Measurements from ENCODE around the gene TXLNA. TPM values are rescaled to one million over a fixed set of nuclear protein-coding genes. Genes with fewer than 3 reads are reported as not detected.

The TXLNA gene
- total RNA-seq, 2 donors from 2014 or later, result 71.9 to 81.7 TPM

GRCh38 chr1:32221980-32222755, 42.7 kb downstream of the TXLNA start, which contains the start of the genes EIF3I and TMEM234:
TSS of gene EIF3I (plus strand) at chr1:32222407. CDS start at chr1:32222442, 35 bp downstream.
TSS of gene TMEM234 (minus strand) at chr1:32222353. CDS start at chr1:32222322, 31 bp downstream.
- ATAC-seq (peak; percentile 98), DNase-seq (ENCODE audit: low spot score in 2 of 2) (peak; percentile 84 to 90)
- H3K9me3 Mint-ChIP-seq, result no peaks in the 10 kb centered on the region
- H3K27ac Mint-ChIP-seq, result peak within 1 kb of the TSS; percentile 98
- H3K36me3 Mint-ChIP-seq, result peaks cover 7 to 21% of the 10 kb centered on the region in 2 donors

- peak overlapping the region; percentile 98 for H3K27ac Mint-ChIP-seq
- DNase-seq (ENCODE audit: low spot score in 2 of 2) (no peak), ATAC-seq (no peak)
- H3K9me3 Mint-ChIP-seq, result no peaks in the 10 kb centered on the region
- peaks cover 11 to 21% of the 10 kb centered on the region in 2 donors for H3K36me3 Mint-ChIP-seq
Observed at GRCh38 chr1:32223683-32224082, 44.2 kb downstream of the TXLNA start.

DNA sequence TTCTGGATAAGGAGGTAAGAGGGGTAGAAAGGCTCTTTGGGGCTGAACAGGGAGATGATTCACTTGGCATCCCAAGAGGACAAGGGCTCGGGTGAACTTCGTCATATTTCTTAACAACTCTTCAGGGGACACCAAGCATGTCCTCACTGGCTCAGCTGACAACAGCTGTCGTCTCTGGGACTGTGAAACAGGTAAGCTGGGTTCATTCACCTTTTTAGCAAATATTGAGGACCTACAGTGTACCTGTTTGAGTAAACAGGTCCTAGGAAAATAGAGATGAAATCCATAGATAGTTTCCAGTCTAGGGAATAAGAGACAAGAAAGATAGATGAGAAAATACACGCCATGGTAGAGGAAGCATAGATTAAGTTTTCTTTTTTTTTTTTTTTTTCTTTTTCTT, 44.8 kb downstream of the TXLNA start:
- Mint-ChIP-seq H3K36me3 (peaks cover 14 to 21% of the 10 kb centered on the region in 2 donors), H3K9me3 (no peaks in the 10 kb centered on the region), H3K27ac (peak overlapping the region; percentile 98)
- DNase-seq (ENCODE audit: low spot score in 2 of 2) (no peak), ATAC-seq (no peak)

DNA sequence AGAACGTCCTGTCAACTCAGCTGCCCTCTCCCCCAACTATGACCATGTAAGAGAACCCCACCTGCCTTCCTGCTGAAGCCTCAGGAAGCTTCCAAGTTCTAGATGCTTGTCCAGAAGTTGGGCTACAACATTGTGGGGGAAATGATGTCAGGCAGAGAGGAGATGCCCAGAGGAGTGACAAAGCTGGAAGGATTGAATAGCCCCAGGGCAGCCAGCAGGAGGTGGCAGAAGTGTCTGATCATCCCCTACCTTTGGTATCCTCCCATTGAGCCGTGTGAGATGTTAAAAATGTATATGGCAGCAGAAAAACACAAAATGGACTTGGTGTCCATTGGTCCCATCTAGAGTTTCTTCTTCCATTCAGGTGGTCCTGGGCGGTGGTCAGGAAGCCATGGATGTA, 49.3 kb downstream of the TXLNA start:
- Mint-ChIP-seq H3K9me3 (no peaks in the 10 kb centered on the region), H3K27ac (peak overlapping the region; percentile 13 to 46), H3K36me3 (peaks cover 7 to 13% of the 10 kb centered on the region in 2 donors)
- no peak for DNase-seq (ENCODE audit: low spot score in 2 of 2)
- ATAC-seq, result no peak

DNA sequence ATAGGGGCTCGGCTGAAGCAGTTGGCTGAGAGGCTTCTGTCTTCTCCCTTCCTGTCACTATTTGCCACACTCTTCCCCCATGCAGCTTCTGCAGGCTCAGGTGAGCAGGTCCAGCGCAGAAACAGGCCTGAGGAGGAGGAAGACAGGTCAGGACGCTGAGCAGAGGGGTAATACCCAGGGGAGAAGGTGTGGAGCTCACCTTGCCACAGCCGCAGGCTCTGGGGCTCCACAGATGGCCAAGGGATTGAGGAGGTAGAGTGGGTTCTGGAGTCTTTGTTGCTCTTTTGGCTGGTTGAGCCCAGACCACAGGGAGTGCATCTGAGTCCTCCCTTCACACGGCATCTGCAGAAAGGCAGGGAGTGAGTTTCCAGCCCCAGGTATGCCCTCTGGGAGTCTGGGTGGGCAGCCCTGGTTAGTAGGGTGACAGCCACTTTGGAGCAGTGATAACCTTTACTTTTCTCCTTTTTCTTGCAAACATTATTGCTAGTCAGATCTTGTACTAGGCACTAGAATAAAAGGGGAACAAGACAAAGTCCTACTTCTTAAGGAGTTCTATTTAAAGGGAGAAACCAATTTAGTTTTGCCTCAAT, 52.5 kb downstream of the TXLNA start:
- Mint-ChIP-seq H3K27ac (peak overlapping the region; percentile 1 to 78), H3K36me3 (peaks cover 0 to 7% of the 10 kb centered on the region in 2 donors), H3K9me3 (no peaks in the 10 kb centered on the region)
- ATAC-seq (no peak), DNase-seq (ENCODE audit: low spot score in 2 of 2) (no peak)

DNA sequence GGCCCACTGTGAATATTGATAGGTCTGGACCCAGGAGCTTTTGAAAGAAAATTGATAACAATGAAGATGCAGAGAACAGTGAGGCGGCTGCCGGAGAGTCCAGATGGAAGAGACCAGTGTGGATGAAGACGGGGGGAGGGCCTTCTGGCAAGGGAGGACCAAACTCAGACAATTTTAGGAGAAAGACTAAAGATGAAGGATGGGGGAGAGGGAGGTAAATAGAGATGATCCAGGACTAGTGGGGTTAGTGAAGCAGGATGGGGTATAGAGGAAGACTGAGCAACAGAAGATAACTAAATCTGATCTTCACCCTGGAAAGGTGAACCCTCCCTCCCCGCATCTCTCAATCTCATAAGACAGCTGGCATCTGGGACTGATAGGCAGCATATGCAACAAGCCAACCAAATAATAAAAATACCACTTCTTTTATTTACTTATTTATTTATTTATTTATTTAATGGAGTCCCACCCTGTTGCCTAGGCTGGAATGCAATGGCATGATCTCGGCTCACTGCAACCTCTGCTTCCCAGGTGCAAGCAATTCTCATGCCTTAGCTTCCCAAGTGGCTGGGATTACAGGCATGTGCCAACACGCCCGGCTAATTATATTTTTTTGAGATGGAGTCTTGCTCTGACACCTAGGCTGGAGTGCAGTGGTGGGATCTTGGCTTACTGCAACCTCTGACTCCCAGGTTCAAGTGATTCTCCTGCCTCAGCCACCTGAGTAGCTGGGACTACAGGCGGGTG, 53.3 kb downstream of the TXLNA start:
- peak overlapping the region in 1 of 2 donors; percentile 1 for H3K27ac Mint-ChIP-seq
- ATAC-seq (no peak), DNase-seq (ENCODE audit: low spot score in 2 of 2) (no peak)
- peaks cover 0 to 7% of the 10 kb centered on the region in 2 donors for H3K36me3 Mint-ChIP-seq
- H3K9me3 Mint-ChIP-seq, result no peaks in the 10 kb centered on the region

GRCh38 chr1:32234792-32235191, 55.3 kb downstream of the TXLNA start:
- ATAC-seq, result peak in 1 of 2 donors; percentile 12
- Mint-ChIP-seq H3K27ac (no peak overlapping the region), H3K36me3 (no peaks in the 10 kb centered on the region), H3K9me3 (no peaks in the 10 kb centered on the region)
- no peak for DNase-seq (ENCODE audit: low spot score in 2 of 2)

GRCh38 chr1:32239337-32239736, 59.9 kb downstream of the TXLNA start:
- no peak overlapping the region for H3K27ac Mint-ChIP-seq
- DNase-seq (ENCODE audit: low spot score in 2 of 2) (no peak), ATAC-seq (no peak)
- no peaks in the 10 kb centered on the region for H3K9me3 Mint-ChIP-seq
- no peaks in the 10 kb centered on the region for H3K36me3 Mint-ChIP-seq

- no peak for DNase-seq (ENCODE audit: low spot score in 2 of 2)
- ATAC-seq, result no peak
- H3K27ac Mint-ChIP-seq, result peak overlapping the region; percentile 77 to 93
- H3K9me3 Mint-ChIP-seq, result no peaks in the 10 kb centered on the region
- no peaks in the 10 kb centered on the region for H3K36me3 Mint-ChIP-seq
Observed at GRCh38 chr1:32239790-32240139, 60.3 kb downstream of the TXLNA start.

- Mint-ChIP-seq H3K36me3 (no peaks in the 10 kb centered on the region), H3K27ac (peak overlapping the region; percentile 77 to 93), H3K9me3 (no peaks in the 10 kb centered on the region)
- ATAC-seq, result peak; percentile 61 to 72
- DNase-seq (ENCODE audit: low spot score in 2 of 2), result peak; percentile 49 to 63
Observed at GRCh38 chr1:32240140-32240951, 60.9 kb downstream of the TXLNA start.

DNA sequence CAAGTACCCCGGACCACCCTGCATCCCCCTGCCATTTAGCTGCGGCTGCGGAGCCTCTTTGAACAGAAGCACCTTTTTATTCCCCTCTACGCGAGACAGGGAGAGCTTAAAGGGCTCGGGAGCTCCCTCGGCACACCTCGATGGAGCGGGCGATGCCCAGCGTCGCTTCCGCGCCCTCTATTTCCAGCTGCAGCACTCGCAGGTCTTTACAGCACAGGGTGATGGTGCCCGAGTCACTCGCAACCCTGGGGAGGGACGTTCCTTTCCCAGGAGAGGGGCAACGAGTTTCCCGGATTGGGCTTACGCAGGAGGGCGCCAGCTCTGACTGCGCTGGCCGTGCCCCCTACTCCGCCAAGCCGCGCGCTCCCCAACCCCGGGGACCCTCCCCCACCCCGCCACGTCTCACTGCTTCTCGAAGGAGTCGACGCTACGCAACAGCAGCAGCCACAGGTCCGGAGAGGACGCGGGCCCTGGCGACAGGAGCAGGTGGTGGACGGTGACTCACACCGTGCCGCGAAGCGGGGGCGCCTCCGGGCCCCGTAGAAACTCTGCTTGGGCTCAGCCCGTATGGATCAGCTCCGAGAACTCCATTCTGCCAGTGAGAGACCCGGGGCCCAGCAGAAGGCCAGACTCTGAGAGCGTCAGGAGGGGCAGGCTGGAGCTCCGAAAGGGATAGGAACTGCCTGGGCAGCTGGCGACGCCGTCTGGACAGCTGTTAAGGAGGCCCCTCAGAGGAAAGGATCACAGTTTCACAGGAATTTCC, 61.7 kb downstream of the TXLNA start:
- DNase-seq (ENCODE audit: low spot score in 2 of 2) (peak; percentile 47 to 67), ATAC-seq (peak; percentile 69 to 85)
- no peaks in the 10 kb centered on the region for H3K9me3 Mint-ChIP-seq
- peak overlapping the region in 1 of 2 donors; percentile 77 for H3K27ac Mint-ChIP-seq
- H3K36me3 Mint-ChIP-seq, result no peaks in the 10 kb centered on the region

DNA sequence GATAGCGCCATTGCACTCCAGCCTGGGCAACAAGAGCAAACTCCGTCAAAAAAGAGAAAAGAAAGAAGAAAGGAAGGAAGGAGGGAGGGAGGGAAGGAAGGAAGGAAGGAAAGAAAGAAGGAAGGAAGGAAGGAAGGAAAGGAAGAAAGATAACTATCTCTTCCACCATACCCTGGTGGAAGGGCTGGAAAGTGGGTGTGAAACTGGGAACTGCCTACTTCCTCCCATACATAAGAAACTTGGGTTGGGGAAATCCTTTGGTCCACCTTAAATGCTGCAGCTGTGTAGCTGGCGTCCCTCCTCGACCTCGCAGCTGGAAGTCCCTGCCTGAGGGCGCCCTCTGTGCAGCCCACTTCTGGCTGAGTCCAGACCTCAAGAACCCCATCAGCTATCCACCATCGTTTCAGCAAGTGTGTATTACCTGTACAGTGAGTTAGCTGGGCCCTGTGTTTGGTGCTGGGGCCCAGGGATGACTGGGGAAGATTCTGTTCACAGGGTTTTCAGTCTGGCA, 62.9 kb downstream of the TXLNA start:
- H3K27ac Mint-ChIP-seq, result no peak overlapping the region
- DNase-seq (ENCODE audit: low spot score in 2 of 2) (no peak), ATAC-seq (no peak)
- no peaks in the 10 kb centered on the region for H3K9me3 Mint-ChIP-seq
- no peaks in the 10 kb centered on the region for H3K36me3 Mint-ChIP-seq

DNA sequence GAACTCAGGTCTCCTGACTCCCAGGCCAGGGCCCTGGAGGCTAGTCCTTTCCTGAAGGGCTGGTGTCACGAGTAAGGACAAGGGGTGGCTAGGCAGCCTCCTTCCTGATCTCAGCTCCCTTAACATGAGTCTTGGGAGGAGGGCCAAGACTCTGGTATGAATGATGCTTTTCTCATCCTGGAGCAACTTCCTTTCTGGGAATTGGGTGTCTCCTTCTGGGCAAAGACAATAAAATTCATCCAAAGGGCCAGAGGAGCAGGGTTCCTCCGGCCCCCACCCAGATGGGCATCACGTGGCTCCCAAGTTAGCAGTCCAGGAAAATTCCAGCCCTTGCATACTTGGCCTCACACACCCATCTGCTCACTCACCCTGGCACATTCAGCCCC, 67.4 kb downstream of the TXLNA start, which contains the start of gene FAM167B:
TSS of gene FAM167B (plus strand) at position 335 of the 386 bp plus-strand sequence. CDS start 200 bp downstream, outside the sequence.
- peaks cover 12% of the 10 kb centered on the region in 2 donors for H3K36me3 Mint-ChIP-seq
- H3K27ac Mint-ChIP-seq, result peak within 1 kb of the TSS; percentile 80 to 90
- no peak for DNase-seq (ENCODE audit: low spot score in 2 of 2)
- no peak for ATAC-seq
- no peaks in the 10 kb centered on the region for H3K9me3 Mint-ChIP-seq

- Mint-ChIP-seq H3K27ac (peak overlapping the region; percentile 80 to 90), H3K36me3 (peaks cover 18% of the 10 kb centered on the region in 2 donors), H3K9me3 (no peaks in the 10 kb centered on the region)
- DNase-seq (ENCODE audit: low spot score in 2 of 2) (no peak), ATAC-seq (no peak)
Observed at GRCh38 chr1:32247452-32247851, 68.0 kb downstream of the TXLNA start.
